Measurements from ENCODE around the gene TMEM51.

TMEM51 gene, protein sequence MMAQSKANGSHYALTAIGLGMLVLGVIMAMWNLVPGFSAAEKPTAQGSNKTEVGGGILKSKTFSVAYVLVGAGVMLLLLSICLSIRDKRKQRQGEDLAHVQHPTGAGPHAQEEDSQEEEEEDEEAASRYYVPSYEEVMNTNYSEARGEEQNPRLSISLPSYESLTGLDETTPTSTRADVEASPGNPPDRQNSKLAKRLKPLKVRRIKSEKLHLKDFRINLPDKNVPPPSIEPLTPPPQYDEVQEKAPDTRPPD

DNA sequence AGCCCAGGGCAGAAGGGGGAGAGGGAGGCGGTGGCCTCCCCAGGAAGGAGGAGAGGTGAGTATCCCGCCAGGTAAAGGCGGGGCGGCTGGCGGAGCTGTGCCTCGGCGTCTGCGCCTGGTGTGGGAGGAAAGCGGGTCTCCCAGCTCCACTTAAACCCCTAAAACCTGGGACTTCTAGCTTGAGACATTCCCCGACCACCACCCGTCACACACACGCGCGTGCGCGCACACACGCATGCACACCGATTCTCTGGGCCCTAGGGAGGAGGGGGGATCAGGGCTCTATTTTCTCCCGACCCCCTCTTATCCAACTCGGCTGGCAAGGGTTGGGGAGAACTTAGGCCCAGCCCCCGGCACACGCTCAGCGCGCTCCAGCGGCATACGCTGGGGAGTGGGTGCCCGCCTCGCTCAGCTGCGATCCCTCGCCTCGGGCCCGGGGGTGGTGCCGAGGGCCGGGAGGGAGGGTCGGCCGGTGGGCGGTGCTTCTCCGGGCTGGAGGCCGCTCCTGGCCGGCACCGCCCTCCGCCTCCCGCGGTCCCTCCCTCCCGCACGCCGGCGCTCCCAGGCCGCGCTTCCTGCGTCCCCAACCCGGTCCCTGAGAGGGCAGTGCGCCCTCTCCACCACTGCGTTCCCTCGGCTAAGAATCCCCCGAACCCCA lies at the start of gene TMEM51:
TSS of gene TMEM51 (plus strand) at position 564 of the 658 bp plus-strand sequence. CDS start 61,341 bp downstream, outside the sequence.
- DNase-seq, result peak; percentile 79

DNA sequence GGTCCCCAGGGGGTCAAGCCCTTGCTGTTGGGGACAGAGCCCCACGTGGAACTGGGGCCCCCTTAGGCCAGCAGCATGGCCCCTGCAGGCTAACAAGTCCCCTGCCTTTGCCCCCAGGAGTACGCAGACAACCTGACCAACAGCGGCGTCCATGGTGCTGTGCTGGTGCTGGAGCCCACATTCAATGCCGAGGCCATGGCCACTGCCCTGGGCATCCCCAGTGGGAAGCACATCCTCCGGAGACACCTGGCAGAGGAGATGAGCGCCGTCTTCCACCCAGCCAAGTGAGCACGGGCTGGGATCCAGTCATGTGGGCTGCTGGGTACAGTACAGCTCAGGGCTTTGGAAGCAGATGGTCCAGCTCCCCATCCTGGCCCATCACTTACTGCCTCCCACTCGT lies 49.6 kb upstream of the TMEM51 start:
- no peak for DNase-seq

DNA sequence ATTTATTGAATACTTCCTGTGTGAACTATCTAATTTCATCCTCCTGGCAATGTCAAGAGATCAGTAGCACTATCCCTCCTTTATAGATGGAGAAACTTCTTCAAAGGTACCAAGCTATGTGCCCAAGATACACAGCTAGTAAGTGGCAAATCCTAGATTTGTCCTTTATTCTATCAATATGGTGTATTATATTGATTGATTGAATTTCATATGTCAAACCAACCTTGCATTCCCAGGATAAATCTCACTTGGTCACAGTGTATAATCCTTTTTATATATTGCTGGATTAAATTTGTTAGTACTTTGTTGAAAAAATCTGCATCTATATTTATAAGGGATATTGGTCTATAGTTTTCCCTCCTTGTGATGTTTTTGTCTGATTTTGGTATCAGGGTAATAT lies 48.8 kb upstream of the TMEM51 start:
- DNase-seq, result no peak

DNA sequence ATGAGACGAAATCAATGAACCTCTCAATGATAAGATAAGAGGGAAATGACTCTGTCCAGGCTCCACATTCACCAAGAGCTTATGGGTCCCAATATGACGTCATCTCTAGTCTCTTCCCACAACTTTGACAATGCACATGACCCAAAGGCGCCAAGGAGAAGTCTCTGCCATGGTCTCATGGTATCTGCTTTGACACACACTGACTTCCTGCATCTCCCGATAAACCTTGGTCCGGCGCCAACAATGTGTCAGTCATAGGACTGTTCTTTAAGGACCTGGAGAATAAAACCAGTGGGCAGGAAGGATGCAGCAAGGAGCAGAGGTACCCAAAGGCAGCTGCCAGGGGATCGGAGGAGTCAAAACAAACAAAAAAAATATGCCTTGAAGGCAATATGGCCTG lies 46.9 kb upstream of the TMEM51 start:
- peak; percentile 74 for DNase-seq

DNA sequence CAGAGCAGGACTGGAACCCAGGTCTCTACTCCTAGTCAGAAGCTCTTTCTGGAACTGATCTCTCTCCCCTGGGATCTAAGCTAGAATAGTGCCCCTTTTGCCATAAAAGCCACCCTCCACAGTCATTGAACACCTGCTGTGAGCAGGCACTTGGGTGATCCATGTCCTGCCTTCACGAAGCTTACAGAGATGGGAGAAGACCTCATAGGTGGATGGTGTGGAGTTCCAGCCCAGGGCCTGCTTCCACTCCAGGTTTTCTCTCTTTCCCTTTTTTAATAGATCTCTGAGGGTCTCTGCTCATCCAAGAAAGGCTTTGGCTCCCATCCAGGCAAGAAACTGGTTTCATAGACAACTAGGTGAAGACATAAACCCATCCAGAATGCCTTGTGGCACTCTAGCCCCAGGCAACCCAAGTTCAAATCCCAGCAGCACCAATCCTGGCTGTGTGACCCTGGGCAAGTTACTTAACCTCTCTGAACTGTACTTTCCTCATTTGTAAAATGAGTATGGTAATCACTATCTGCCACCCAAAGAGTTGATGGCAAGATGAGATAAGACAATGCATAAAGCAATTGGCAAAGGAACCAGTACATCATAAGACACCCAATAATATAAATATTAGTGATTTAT lies 46.4 kb upstream of the TMEM51 start:
- DNase-seq, result no peak

DNA sequence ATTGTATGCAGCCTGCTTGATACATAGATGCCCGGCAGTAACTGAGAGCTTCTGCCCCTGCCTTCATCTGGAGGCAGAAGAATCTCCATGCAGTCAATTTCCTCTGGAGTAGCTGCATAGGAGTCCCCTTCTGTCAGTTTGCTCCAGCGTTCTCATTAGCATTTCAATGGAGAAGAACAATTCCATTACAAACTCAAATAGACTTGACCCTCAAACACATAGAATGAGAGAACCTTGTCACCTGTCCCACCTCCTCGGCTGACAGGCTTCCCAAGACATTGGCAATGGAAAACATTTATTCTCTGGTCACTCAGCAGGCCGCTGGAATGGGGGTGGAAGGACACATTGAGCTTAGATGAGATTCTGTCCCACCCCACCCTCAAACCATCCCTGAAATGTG lies 45.6 kb upstream of the TMEM51 start:
- DNase-seq, result no peak

DNA sequence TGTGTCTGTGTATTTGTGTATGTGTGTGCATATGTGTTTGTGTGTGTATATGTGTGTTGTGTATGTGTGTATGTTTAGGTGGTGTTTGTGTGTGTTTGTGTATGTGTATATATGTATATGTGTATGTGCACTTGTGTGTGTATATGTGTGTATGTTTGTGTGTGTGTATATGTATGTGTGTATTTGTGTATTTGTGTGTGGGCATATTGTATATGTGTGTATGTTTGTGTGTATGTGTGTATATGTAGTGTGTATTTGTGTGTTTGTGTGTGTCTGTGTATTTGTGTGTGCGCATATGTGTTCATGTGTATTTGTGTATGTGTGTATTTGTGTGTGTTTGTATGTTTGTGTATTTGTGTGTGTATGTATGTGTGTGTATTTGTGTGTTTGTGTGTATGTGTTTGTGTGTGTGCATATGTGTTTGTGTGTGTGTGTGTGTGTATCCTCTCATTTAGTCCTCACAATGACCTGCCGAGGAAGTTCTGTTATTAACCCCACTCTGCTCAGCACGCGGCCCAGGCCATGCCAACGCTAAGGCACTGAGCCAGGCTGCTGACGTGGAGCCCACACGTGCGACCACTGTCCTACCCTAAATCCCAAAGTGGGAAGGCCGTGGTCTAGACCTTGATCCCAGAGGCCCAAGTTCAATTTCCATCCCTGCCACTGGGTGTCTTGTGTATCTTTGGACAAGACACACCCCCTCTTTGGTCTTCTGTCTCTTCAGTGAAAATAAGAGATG lies 43.2 kb upstream of the TMEM51 start:
- DNase-seq, result no peak

DNA sequence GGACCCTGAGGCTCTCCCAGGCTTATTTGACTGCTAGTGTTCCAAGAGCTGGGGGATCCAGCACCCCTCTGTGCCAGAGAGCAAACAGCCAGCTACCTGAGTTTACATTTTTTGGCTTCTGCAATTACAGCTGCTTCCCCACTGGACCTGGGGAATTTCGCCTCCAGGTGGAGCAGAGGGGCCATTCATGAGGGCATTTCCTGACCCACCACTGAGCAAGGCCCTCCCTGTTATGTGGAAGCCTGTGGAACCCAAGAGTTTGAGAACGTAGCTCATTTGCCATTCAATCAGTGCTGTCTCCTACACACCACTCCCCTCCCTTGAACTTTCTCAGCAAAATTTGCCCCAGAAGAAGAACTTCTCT lies 42.7 kb upstream of the TMEM51 start:
- no peak for DNase-seq

DNA sequence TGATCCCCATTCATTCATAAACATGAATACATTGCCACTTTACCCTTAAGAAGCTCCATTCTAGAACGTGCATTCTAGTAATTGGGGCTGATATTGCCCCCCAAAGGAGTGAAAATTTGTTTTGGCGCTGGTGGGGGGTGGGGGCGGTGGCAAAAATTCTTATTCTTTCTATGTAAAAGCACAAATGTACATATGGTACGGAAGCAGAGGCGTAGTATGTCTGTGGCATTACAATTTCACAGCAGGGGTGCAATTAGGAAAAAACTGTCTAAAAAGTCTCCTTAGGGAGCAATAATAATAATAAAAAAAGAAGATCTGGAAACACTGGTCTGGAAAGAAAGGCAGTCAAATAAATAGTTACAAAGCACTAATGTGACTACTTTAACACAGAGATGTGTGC lies 40.4 kb upstream of the TMEM51 start:
- DNase-seq, result no peak

DNA sequence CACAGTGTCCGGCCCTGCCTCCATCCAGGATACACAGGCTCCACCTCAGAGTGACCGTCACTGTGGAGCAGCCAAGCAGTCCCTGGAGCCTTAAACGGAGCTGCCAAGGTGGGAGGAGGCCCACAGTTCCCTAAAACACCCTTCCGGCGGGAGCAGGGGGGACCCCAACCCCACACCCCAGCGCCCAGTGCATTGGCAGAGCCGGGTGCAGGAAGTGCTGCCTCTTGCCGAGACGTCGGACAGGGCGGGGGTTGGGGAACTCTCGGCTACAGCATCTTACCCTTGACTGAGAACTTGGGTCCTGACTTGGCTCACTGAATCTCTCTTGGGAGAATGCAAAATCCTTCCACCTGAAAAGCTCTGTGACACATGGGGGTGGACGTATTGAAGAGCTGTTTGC lies 38.7 kb upstream of the TMEM51 start:
- no peak for DNase-seq

DNA sequence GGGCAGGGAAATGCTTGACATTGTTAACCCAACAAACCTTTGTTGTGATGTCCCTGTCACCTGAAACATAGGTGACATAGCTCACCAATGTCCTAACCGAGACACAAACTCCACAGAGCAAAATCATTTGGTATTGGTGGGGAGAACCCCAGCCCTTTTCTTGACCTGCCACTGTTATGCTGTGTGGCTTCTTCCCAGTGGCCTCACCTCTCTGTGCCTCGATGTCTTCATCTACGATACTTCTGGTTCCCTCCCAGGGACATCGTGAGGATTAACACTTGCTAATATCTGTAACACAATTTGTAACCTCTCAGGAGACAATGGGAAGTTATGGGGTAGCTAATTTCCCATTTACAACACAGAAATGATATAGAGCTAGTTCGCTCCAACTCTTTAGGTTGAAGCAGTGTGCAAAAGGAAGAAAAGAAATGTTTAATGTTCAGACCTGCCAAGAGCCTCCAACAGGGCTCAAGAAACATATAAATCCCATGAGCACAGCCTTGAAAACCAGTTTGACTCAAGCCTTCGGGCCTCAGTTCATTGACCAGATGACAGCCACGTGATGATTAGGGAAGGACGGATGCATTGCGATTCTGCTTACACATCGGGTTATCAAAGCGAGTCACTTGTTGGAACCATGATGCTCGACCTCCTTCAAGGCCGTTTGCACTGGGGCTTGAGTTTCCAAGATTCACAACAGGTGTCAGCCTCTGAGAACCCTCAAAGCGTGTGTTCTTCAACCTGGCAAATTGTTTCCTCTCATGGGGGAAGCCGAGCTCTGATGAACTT lies 37.8 kb upstream of the TMEM51 start:
- no peak for DNase-seq

DNA sequence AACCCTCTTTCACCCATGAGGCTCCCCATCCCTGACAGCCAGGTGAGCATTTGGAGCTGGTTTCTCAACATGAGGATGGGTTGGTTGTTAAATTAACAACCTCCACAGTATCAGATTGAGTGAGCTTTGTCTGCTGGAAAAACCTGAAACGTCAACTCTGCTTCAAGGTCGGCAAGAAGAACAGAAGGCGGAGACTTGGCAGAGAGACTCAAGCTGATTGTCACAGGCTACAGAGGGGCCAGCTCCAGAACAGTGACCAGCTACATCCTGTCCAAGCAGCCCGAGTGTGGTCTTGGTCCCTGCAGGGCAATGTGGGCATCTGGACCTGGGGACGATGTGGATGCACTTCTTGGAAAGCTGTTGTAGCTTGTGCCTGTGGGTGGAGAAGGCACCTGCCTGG lies 36.6 kb upstream of the TMEM51 start:
- DNase-seq, result no peak

DNA sequence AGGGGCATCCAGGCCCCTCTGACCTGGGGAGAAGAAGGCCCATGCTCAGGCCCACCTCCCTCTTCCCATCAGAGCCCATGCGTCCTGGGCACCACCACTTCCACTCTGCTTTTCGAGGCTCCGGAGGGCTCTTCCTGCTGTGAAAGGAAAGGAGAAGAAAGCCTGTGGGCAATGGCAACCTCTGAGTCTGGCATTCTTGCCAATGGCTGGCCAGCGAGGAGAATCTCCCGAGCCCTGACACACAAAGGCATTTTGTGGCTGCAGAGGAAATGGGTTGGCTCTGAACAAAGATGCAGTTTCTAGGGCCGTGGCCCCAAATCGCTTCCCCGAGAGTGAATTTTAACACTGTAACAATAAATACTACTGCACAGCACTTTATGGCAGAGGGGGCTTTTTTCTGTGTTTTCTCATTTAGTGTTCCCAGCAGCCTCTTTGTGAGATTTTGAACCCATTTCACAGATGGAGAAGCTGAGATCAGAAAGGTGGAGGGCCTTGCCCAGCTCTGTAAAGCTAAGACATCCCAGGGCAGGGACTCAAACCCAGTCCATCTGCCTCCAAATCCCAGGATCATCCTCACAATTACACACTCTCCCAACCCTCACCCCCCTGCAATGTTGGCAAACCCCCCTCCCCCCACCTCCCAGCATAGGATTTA lies 35.7 kb upstream of the TMEM51 start:
- DNase-seq, result no peak

DNA sequence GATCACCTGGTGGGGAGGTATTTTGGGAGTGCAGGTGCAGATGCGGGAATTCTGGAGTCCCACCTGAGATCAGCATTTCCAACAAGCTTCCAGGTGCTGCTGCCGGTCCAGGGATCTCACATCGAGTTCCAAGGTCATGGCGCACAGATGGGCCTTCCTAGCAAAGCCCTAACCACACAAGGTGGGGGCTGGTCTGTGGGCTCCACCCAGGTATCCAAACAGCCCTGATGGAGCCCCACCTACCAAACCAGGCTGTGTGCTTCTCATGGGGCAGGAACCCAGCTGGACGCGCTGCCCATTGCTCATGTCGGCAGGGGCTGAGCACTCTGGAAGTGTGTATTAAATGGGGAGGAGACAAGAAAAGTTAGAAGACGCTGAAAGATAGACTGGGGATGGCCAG lies 35.0 kb upstream of the TMEM51 start:
- no peak for DNase-seq

DNA sequence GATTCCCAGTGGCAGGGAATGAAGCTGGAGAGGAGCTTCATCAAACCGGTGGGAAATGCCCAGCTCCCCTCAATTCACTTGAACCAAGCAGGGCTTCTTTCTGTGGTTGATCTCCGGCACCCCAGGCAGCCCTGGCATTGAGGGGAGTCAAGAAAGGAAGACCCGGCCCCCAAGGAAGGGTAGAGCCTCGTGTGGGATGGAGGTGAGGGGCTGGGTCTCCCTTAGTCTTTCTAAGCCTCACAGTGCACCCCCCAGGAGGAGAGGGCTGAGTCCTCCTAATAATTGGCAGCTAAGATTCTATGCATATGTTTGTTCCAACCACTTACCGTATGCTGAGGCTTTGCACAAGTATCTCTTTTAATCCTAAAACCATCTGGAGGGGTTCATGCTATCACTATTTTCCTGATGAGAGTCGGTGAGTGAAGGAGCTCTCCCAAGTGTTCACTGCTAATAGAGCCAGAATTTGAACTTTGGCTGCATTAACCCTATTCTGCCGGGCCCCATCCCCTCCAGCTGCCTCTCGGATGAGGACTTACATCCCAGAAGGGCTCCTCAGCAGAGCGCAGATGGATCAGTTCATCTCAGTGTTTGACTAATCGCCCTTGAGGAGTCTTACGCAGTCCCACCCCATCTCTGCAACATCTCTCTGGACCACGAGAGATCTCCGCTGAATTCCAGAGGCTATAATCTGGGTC lies 33.1 kb upstream of the TMEM51 start:
- DNase-seq, result no peak

DNA sequence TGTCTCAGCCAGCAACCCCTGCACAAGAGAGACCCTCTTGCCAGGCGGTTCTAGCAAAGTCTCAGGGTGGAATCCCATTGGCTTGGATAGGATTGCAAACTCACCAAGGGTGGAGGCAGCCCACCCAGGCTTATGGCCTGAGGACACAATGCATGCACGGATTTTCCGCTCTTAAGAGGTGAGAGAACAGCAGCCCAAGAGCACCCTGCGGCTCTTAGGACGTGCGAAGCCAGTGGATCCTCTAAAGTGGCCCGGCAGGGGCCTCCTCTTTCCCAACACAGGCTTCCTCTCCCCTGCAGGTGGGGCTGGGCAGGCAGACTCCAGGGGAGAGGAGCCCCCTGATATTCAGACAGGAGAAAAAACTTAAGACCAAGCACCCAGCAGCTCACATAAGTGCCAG lies 31.2 kb upstream of the TMEM51 start:
- no peak for DNase-seq

DNA sequence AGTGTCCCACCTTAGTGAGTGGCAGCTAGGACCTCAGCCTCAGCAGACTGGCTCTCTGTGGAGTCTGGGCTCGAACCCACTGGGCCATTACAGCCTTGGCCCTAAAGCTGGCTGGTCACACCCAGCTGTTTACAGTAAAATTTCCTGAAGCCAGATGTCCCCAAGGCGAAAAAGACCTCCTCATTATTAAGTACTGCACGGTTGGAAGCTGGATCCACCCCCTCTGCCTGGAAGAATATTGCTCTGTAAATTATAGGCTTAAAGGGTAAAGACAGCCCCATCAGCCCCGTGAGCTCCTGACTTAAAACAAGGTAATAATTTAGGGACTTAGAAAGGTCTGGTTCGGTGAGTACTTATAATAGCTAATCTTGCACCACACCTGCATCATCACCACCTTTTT lies 30.3 kb upstream of the TMEM51 start:
- no peak for DNase-seq

DNA sequence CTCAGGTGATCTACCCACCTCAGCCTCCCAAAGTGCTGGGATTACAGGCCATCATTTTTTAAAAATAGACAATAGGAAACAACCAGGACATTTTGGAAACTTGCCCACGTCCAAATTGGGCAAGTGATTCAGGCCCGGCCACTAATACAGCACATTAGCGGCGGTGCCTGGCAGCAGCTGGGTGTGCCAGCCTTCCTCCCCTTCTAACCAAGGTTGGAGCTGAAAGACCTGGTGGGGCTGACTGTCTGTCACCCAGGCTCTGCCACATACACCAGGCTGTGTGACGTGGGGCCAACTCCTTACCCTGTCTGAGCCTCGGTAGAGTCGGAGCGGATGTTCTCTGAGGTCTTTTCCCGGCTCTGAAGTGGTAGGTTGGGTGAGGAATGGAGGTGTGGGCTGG lies 29.6 kb upstream of the TMEM51 start:
- DNase-seq, result no peak

DNA sequence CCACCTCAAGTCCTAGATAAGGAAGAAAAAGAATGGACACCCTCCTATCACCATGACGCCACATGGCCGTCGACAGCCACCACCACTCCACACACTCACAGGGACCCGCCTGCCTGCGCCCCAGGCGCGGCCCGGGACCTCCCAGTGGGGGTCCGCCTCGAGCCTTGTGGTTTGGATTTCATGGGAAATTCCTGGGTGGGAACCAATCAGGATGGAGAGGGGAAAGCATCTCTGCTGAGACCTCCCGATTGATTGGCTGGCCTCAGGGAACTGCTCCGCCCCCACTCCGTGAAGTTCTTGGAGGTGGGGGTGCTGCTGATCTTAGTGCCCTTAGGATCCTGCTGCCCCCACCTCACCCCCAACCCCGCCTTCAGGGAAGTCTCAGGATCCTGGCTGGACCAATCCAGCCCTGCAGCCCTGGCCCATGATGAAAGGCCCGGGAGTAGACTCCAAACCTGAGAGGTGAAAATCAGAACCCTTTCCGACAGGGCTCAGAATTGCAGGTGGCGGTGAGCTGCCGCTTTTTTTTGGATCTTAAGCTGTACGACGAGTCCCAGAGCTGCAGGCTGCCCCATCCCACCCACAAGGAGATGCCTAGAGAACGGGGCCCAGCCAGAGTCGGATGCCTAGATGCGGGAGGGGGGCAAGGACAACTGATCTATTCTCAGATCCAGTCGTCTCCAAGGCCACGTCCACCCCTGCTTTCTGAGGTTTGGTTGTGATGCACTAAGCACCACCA lies 29.0 kb upstream of the TMEM51 start:
- DNase-seq, result no peak

DNA sequence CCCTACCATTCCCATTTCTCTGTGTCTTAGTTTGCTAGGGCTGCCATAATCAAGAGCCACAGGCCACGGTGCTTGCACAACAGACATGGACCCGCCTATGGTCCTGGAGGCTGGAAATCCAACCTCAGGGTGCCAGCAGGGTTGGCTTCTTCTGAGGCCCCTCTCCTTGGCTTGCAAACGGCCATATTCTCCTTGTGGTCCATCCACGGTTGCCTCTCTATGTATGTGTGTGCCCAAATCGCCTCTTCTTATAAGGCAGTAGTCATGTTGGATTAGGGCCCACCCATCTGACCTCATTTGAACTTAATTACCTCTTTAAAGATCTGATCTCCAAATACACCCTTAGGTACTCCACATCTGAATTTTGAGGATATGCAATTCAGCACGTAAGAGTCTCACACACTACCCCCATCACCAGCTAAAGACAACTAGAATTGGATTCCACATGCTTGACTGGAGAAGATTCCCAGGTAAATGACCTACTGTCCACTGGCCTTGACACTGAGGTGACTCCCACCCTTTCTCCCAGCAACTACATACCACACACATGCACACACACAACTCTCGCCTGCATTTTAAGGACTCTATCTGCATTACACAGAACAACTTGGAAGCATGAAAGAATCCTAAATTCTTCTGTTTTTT lies 28.3 kb upstream of the TMEM51 start:
- DNase-seq, result no peak

DNA sequence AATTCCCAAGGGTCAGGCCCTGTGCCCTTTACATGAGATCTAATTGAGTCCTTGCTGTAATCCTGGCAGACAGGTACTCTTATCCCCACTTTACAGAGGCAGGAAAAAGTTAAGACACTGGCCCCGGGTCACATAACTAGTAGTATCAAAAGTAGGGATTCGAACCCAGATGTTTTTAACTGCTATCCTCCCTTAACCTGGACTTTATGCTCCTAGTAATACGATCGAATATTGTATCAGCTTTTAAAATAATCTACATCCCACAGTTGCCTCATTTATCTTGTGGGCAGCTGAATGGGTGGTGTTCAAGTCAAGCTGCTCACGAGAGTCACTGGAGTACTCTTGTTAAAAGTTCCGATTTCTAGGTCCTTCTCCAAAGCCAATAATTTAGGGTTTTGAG lies 25.5 kb upstream of the TMEM51 start:
- DNase-seq, result no peak
